Thoracic aorta (tissue), 2 donors: ENCODE data around the gene LGSN. TPM values are rescaled to one million over a fixed set of nuclear protein-coding genes. Genes with fewer than 3 reads are reported as not detected.

Experiments
- ATAC-seq: fragments of 150-250 bp; one replicate; pipeline ENCODE4 v1.8.0; 2017; ENCODE audit warnings: low read depth; ENCODE audit not compliant: insufficient number of reproducible peaks, low FRiP score
- DNase-seq: peaks from one replicate; pipeline ENCODE4 v3.0.0-alpha.2; 2020; ENCODE audit warnings: low spot score
- H3K27ac ChIP-seq, 2 donors: fragments of 200-600 bp; sonication (generic); 1 replicate in 1 of 2; 2 replicates in 1 of 2; pipeline ENCODE4 v1.5.1; 2016; ENCODE audit warnings: mild to moderate bottlenecking in 2 of 2, moderate library complexity in 2 of 2
- H3K27me3 ChIP-seq: fragments of 200-600 bp; sonication (generic); replicated peaks from 2 replicates; pipeline ENCODE4 v1.6.0; 2016; ENCODE audit warnings: mild to moderate bottlenecking; ENCODE audit not compliant: insufficient read depth
- H3K36me3 ChIP-seq: fragments of 200-600 bp; sonication (generic); one replicate; pipeline ENCODE4 v1.5.1; 2016
- H3K4me1 ChIP-seq, 2 donors: fragments of 200-600 bp; sonication (generic); 1 replicate in 1 of 2; 2 replicates in 1 of 2; pipeline versions ENCODE4 v1.5.1 to v1.6.0; 2016; ENCODE audit warnings: low read depth in 2 of 2, mild to moderate bottlenecking in 1 of 2; ENCODE audit not compliant: control insufficient read depth in 1 of 2
- H3K4me3 ChIP-seq: fragments of 200-600 bp; sonication (generic); 2 replicates; pipeline ENCODE4 v1.5.1; 2016; ENCODE audit warnings: mild to moderate bottlenecking
- H3K9me3 ChIP-seq: fragments of 200-600 bp; sonication (generic); 2 replicates; pipeline ENCODE4 v1.5.1; 2016
- total RNA-seq, 2 donors: library from RNA; depleted of rRNA; stranded (reverse); fragments of >200 nt; gene quantifications; one replicate each; pipeline versions ENCODE4 v1.1.0 to v1.2.3, GENCODE V29; 2016
- TF ChIP-seq, protein P1 (sequence below): fragments of 200-600 bp; sonication (generic); IDR thresholded peaks from one replicate; pipeline ENCODE4 v1.5.1; 2019; ENCODE audit warnings: antibody characterized with exemption

The LGSN gene
- total RNA-seq, 2 donors from 2014 or later, result not detected

DNA sequence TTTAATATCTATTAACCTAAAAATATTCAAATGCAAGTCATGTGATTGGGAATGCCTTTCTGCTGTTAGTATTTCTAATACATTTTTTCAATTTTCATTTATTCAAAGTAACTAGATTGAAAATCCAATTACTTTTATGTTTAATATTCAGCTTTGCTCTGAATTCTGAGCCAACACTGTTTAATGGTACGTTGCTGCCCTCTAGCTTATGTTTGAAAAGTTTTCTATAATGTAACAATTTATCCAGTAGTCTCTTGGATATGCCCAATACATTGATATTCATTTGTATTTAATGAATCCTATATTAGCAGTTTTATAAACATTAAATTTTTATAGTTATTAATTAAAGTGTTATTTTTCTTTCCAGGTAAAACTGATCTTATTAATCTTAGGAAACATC lies 47.4 kb downstream of the LGSN start:
- TF ChIP-seq, protein P1, sequence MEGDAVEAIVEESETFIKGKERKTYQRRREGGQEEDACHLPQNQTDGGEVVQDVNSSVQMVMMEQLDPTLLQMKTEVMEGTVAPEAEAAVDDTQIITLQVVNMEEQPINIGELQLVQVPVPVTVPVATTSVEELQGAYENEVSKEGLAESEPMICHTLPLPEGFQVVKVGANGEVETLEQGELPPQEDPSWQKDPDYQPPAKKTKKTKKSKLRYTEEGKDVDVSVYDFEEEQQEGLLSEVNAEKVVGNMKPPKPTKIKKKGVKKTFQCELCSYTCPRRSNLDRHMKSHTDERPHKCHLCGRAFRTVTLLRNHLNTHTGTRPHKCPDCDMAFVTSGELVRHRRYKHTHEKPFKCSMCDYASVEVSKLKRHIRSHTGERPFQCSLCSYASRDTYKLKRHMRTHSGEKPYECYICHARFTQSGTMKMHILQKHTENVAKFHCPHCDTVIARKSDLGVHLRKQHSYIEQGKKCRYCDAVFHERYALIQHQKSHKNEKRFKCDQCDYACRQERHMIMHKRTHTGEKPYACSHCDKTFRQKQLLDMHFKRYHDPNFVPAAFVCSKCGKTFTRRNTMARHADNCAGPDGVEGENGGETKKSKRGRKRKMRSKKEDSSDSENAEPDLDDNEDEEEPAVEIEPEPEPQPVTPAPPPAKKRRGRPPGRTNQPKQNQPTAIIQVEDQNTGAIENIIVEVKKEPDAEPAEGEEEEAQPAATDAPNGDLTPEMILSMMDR, result no peak
- Histone ChIP-seq H3K36me3 (no peaks in the 10 kb centered on the region), H3K4me1 (no peaks in the 10 kb centered on the region), H3K27ac (no peak overlapping the region), H3K9me3 (no peaks in the 10 kb centered on the region), H3K4me3 (no peak overlapping the region), H3K27me3 (no peaks in the 10 kb centered on the region)
- no peak for ATAC-seq
- DNase-seq, result no peak

DNA sequence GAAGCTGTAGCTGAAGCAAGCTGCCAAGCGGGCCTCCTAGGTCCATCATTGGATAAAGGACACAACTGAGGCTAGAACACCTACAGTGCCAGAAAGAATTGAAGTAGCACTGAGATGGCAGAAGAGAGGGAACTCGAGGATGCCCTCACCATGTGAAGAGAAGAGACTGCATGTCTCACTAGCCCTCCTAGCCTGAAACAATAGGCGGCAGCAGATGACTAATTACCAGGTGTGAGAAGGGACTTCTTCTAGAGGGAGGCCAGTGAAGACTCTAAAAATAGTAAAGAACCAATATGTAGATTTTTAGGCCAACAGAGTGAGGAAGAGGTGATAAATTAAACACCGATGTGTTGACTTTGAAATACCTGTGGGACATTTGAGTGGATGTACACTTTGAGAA lies 50.3 kb downstream of the LGSN start:
- ATAC-seq (no peak), DNase-seq (no peak)
- TF ChIP-seq, protein P1, result no peak
- no peaks in the 10 kb centered on the region for H3K36me3 ChIP-seq
- H3K4me1 ChIP-seq, result no peaks in the 10 kb centered on the region
- H3K4me3 ChIP-seq, result no peak overlapping the region
- no peaks in the 10 kb centered on the region for H3K27me3 ChIP-seq
- H3K27ac ChIP-seq, result no peak overlapping the region
- no peaks in the 10 kb centered on the region for H3K9me3 ChIP-seq

GRCh38 chr6:63268574-63268973 lies 51.2 kb downstream of the LGSN start:
- Histone ChIP-seq H3K4me1 (no peaks in the 10 kb centered on the region), H3K36me3 (no peaks in the 10 kb centered on the region), H3K27ac (no peak overlapping the region), H3K4me3 (no peak overlapping the region), H3K27me3 (no peaks in the 10 kb centered on the region), H3K9me3 (no peaks in the 10 kb centered on the region)
- TF ChIP-seq, protein P1, result no peak
- DNase-seq, result no peak
- no peak for ATAC-seq

DNA sequence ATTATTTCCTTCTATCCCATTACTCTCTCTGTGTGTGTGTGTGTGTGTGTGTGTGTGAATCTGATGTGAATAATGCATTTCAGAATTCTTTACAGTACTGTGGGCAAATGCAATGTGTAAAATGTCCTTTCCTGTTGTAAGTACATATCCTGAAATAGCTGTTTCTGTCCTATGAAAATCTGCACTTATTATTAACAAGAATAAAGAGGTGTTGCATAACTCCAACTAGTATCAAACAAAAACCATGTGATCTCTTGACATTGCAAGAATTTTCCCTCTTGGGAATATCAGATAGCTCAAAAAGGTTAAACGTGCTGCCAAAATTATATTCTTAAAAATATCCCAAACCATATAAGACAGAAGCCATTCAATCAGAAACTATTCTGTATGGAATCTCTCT lies 52.0 kb downstream of the LGSN start:
- TF ChIP-seq, protein P1, result no peak
- no peaks in the 10 kb centered on the region for H3K9me3 ChIP-seq
- ATAC-seq, result no peak

GRCh38 chr6:63267046-63267445 lies 52.7 kb downstream of the LGSN start:
- no peak overlapping the region for H3K27ac ChIP-seq
- DNase-seq (no peak), ATAC-seq (no peak)

More for the DNA sequence above, 52.0 kb downstream of the LGSN start:
- Histone ChIP-seq H3K27ac (no peak overlapping the region), H3K27me3 (no peaks in the 10 kb centered on the region), H3K4me1 (no peaks in the 10 kb centered on the region), H3K4me3 (no peak overlapping the region), H3K36me3 (no peaks in the 10 kb centered on the region)
- DNase-seq, result no peak

More at GRCh38 chr6:63267046-63267445, 52.7 kb downstream of the LGSN start:
- Histone ChIP-seq H3K4me3 (no peak overlapping the region), H3K4me1 (no peaks in the 10 kb centered on the region), H3K36me3 (no peaks in the 10 kb centered on the region), H3K9me3 (no peaks in the 10 kb centered on the region), H3K27me3 (no peaks in the 10 kb centered on the region)
- TF ChIP-seq, protein P1, result no peak
